OCI-LY1 (cell line): Measurements from ENCODE around the gene ARFGEF3.

Experiments
- CTCF ChIP-seq: fragments of 200-600 bp; sonication (generic), shearing (Covaris generic); IDR thresholded peaks from 2 replicates; pipeline ENCODE4 v1.5.1; 2017; ENCODE audit warnings: mild to moderate bottlenecking, antibody characterized with exemption, low read length, moderate library complexity, mixed read lengths
- EZH2 ChIP-seq: fragments of 200-600 bp; sonication (generic), shearing (Covaris generic); IDR thresholded peaks from 2 replicates; pipeline ENCODE4 v1.8.0; 2017; ENCODE audit warnings: borderline replicate concordance, mixed run types, mild to moderate bottlenecking, antibody characterized with exemption, low read length, moderate library complexity, mixed read lengths

GRCh38 chr6:138235693-138236092 lies 74.0 kb downstream of the ARFGEF3 start:
- TF ChIP-seq CTCF: no peak
- TF ChIP-seq EZH2: no peak
